IPS DF 4.7 (cell line): ENCODE results near the gene IQSEC1.

Source experiments
- DNase-seq: peaks from one replicate; pipeline ENCODE4 v3.0.0-alpha.2; 2013; ENCODE audit warnings: low spot score; ENCODE audit errors: extremely low read depth

Gene IQSEC1

DNA sequence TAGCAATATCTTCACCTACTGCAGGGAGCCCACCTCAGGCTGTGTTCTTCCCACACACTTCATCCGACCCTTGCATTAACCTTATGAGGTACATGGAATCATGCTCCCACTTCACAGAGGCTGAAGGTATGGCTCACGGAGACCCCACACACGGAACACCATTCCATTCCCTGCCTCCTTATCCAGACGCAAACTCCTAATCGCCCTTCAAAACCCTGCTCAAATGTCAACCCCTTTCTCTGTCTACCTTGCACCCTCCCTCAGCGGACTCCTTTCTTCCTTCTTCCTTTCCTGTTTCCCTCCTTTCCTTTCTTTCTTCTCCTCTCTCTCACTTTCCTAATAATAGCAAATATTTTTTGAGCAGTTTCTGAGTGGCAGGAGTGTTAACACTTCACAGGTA, 23.8 kb downstream of the IQSEC1 start:
- no peak for DNase-seq

- DNase-seq, result no peak
These were observed 25.7 kb downstream of the IQSEC1 start for GRCh38 chr3:13047296-13048165.

GRCh38 chr3:13046569-13047274, 26.5 kb downstream of the IQSEC1 start:
- no peak for DNase-seq

DNA sequence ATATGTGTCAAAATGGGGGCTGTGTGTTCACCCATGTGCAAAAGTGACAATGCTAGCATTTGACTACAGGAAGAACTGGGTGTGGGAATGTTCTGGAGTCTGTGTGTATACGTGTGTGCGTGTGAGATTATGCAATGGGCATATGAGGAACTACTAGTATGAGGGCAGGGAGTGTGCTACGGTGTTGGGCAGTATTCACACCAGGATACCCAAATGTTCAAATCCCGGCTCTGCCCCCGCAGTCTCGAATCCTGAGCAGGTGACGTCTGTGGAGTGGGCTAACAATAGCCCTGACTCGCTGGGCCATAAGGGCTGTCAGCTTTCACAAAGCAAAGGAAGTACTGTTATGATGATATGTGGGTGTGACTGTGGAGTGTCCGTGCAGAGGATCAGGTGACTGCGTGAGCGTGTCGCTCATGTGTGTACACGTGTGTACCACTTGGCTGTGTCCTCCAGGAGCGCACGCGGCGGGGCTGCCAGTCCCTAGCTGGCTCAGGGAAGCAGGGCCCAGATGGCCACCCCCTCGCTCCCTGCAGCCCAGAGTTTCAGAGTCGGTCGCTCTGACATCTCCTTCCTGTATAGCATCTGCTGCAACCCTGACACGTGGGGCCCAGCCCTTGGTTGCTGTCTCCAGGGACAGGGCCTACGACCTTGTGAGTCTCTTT, 27.2 kb downstream of the IQSEC1 start:
- DNase-seq, result no peak

DNA sequence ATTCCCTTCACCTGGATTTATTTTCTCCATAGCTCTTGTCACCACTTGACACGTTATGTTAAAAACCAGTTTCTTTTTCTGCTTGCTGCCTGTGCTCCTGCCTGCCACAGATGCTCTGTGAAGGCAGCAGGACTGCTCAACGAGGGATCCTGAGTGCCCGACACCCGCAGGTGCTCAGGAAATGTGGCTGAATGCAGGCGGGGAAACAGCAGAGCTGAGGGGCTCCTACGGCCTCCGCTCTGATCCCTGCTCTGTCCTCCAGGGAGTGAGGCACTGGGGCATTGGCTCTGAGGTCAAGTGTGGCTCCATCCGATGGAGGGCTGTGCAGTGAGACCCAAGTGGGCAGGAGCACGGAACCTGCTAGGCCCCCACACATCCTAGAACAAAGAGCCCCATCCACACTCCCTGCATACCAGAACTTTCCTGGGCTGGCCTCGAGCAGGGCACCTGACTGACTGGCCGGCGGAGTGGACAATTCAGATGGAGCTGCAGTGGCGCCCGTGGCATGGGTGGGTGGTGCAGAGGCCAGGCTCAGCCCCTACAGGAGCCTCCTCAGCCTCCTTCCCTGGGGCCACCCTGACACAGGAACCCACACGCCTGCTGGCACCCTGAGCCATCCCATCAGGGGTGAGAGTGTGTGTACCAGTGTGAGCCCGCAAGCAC, 27.9 kb downstream of the IQSEC1 start:
- DNase-seq, result no peak

- no peak for DNase-seq
These were observed 28.6 kb downstream of the IQSEC1 start for GRCh38 chr3:13044496-13045240.

DNA sequence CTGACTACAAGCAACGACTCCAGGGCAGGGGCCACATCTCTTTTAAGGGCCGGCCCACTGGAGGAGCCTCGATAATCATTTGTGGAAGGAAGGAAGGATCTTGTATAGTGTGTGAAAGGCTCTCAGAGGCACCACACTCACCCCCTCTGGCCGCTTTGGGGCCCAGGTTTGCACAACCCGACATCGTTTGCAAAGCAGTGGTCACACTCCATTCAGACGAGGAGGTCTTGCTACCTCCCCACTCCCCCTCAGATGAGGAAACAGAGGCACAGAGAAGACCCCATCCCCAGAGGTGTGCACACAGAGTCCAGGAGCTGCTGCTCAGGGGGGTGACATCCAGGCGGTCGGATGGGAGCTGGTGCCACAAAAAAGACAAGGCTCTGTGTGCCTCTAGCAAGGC, 29.6 kb downstream of the IQSEC1 start:
- DNase-seq, result no peak

- no peak for DNase-seq
These were observed 30.4 kb downstream of the IQSEC1 start for GRCh38 chr3:13042715-13043271.

DNA sequence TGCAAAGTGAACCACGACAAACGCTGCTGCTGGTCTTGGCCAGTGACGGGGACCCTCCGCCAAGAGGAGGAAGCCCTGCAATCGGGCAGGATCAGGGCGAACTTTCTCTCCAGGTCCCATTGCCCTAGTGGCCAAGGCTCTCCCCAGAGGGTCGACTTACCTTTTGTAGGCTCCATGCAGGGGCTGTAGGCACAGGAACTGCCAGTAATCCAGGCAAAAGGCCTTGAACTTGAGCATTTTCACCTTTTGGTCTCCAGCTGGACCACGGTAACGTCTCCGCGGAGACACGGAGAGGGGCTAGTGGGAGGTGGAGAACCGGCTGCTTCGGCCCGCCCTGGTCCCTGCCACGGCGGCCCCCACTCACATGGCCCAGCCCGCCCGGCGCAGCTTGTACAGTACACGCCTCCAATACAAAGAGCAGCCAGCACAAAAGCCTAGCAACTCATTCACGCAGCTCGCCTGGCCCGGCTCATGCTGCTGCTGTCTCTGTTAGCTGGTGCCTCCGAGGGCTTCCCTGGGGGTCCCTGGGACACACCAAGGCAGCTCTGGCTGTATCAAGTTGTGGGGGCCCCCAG, 31.0 kb downstream of the IQSEC1 start:
- no peak for DNase-seq

GRCh38 chr3:13041113-13041776, 32.0 kb downstream of the IQSEC1 start:
- DNase-seq, result no peak

GRCh38 chr3:13040361-13041074, 32.7 kb downstream of the IQSEC1 start:
- no peak for DNase-seq

DNA sequence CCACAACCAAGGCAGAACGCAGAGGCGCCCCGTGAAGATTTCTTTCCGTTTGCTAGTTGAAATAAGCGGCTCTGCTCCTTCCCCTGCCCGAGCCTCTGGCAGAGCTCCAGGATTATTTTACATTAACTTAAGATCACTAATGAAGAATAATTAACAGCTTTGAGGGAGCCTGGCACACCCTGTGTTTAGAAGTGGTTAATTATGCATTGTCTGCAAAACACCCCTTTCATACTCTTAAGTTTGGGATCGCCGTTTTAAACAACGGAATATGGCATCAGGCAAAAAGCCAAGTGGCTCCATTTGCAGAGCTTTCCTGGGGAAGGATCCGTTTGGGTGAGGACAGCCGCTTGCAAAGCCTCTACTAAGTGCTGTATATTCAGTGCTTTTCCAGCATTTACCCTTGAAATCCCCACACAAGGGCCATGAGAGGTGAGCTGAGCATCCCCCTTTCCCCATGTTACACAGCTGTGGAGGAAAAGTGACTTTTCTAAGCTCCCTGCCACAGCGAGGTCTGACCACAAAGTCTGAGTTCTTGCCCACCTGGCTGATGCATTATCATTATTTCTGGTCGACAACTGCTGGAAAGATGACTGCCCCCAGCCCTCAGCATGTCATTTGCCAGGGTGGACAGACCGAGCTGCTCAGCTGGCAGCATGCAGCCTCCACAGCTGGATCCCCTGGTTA, 33.9 kb downstream of the IQSEC1 start:
- no peak for DNase-seq

DNA sequence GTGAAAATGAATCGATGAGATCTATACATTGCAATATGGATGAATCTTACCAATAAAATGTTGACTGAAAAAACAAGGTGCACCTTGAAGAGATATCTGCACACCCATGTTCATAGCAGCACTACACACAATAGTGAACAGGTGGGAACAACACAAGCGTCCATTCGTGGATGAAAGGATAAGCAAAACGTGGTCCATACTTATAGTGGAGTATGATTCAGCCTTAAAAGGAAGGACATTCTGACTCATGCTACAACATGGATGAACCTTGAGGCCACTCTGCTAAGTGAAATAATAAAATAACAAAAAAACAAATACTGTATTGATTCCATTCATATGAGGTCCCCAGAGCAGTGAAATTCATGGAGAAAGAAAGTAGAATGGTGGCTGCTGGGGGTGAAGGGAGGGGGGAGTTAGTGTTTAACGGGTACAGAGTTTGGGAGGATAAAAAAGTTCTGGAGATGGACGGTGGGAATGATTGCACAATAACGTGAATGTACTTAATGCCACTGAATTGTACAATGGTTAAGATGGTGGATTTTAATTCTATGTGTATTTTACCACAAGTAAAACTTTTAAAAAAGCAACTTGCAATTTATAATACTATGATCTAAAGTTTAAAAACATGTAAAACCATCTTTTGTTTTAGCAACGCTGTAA, 35.6 kb downstream of the IQSEC1 start:
- no peak for DNase-seq

- DNase-seq, result no peak
These were observed 38.4 kb downstream of the IQSEC1 start for GRCh38 chr3:13034861-13035260.

GRCh38 chr3:13034109-13034800, 39.0 kb downstream of the IQSEC1 start:
- no peak for DNase-seq

- DNase-seq, result no peak
These were observed 41.0 kb downstream of the IQSEC1 start for GRCh38 chr3:13032206-13032605.

DNA sequence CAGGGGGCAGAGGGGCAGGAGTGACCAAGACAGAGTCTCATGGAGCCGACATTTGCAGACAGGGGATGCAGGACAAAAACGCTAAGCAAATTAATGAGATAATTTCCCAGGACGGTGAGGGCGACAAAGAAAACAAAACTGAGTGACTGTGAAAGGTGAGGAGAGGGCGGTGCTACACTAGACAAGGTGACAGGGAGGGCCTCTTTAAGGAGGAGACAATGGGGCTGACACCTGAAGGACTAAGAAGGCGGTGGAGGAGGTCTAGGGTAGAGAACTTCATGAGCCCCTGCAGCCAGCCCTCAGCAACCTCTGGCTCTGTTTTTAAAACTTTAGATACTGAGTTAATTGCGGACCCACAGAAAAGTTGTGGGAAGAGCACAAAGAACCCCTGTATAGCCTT, 41.6 kb downstream of the IQSEC1 start:
- DNase-seq, result no peak
